A549 (cell line): ENCODE measurements around the gene CCDC154.

Source experiments
- CEBPB ChIP-seq, 2 experiments: fragments of >200 bp in 1 of 2; sonication (Bioruptor Twin) in 1 of 2; formaldehyde crosslinking in 1 of 2; IDR thresholded peaks; 2 replicates each; pipeline ENCODE4 v1.6.1; 2012 to 2016
- CHD2 ChIP-seq: fragments of 150-350 bp; IDR thresholded peaks from 2 replicates; pipeline ENCODE4 v1.6.1; 2014; ENCODE audit warnings: low read length; ENCODE audit not compliant: partially characterized antibody
- EP300 ChIP-seq, 2 experiments: fragments of >200 bp; sonication (Bioruptor Twin); formaldehyde crosslinking; IDR thresholded peaks; 2 replicates in 1 of 2; 3 replicates in 1 of 2; pipeline ENCODE4 v1.6.1; 2016 to 2017
- HOXA7 ChIP-seq: fragments of 250-450 bp; sonication (Bioruptor Pico); IDR thresholded peaks from 2 replicates; pipeline ENCODE4 v1.5.0; 2020; ENCODE audit warnings: mild to moderate bottlenecking, moderate library complexity
- MAX ChIP-seq: IDR thresholded peaks from 2 replicates; pipeline ENCODE4 v1.6.1; 2012
- MYC ChIP-seq: IDR thresholded peaks from 2 replicates; pipeline ENCODE4 v1.6.1; 2012; ENCODE audit warnings: mild to moderate bottlenecking, inconsistent platforms, low read length, improper control_type of control experiment, borderline replicate concordance
- NR3C1 ChIP-seq: fragments of >200 bp; sonication (Bioruptor Twin); formaldehyde crosslinking; IDR thresholded peaks from 3 replicates; pipeline ENCODE4 v1.6.1; 2017
- PHF8 ChIP-seq: fragments of 200-600 bp; sonication (generic); IDR thresholded peaks from 2 replicates; pipeline ENCODE4 v1.6.1; 2016; ENCODE audit warnings: low read depth, mild to moderate bottlenecking, antibody characterized with exemption, moderate library complexity, borderline replicate concordance
- POLR2A ChIP-seq: IDR thresholded peaks from 2 replicates; pipeline ENCODE4 v1.6.1; 2012; ENCODE audit warnings: mild to moderate bottlenecking, low read length
- SMC3 ChIP-seq: fragments of >200 bp; sonication (Bioruptor Twin); formaldehyde crosslinking; IDR thresholded peaks from 3 replicates; pipeline ENCODE4 v1.6.1; 2018; ENCODE audit warnings: inconsistent platforms
- USF2 ChIP-seq: fragments of 450-650 bp; IDR thresholded peaks from 2 replicates; pipeline ENCODE4 v1.6.1; 2014; ENCODE audit warnings: antibody characterized with exemption
- TF ChIP-seq, protein P1 (sequence below): fragments of >200 bp; sonication (Bioruptor Twin); formaldehyde crosslinking; IDR thresholded peaks from 3 replicates; pipeline ENCODE4 v1.5.1; 2016
- TF ChIP-seq, protein P2 (sequence below): fragments of 150-350 bp; IDR thresholded peaks from 2 replicates; pipeline ENCODE4 v1.6.1; 2014; ENCODE audit warnings: low read depth, mild to moderate bottlenecking, low read length
- TF ChIP-seq, protein P3 (sequence below): fragments of 200-600 bp; sonication (generic); IDR thresholded peaks from 2 replicates; pipeline ENCODE4 v1.6.1; 2016; ENCODE audit warnings: antibody characterized with exemption, mild to moderate bottlenecking, moderate library complexity

GRCh38 chr16:1433756-1434155 is 10.6 kb downstream of the CCDC154 start:
- TF ChIP-seq, protein P1, sequence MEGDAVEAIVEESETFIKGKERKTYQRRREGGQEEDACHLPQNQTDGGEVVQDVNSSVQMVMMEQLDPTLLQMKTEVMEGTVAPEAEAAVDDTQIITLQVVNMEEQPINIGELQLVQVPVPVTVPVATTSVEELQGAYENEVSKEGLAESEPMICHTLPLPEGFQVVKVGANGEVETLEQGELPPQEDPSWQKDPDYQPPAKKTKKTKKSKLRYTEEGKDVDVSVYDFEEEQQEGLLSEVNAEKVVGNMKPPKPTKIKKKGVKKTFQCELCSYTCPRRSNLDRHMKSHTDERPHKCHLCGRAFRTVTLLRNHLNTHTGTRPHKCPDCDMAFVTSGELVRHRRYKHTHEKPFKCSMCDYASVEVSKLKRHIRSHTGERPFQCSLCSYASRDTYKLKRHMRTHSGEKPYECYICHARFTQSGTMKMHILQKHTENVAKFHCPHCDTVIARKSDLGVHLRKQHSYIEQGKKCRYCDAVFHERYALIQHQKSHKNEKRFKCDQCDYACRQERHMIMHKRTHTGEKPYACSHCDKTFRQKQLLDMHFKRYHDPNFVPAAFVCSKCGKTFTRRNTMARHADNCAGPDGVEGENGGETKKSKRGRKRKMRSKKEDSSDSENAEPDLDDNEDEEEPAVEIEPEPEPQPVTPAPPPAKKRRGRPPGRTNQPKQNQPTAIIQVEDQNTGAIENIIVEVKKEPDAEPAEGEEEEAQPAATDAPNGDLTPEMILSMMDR, result no peak
- no peak for TF ChIP-seq MYC
- TF ChIP-seq, protein P2, sequence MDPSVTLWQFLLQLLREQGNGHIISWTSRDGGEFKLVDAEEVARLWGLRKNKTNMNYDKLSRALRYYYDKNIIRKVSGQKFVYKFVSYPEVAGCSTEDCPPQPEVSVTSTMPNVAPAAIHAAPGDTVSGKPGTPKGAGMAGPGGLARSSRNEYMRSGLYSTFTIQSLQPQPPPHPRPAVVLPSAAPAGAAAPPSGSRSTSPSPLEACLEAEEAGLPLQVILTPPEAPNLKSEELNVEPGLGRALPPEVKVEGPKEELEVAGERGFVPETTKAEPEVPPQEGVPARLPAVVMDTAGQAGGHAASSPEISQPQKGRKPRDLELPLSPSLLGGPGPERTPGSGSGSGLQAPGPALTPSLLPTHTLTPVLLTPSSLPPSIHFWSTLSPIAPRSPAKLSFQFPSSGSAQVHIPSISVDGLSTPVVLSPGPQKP, result no peak
- TF ChIP-seq EP300 (IDR thresholded peaks at IDR 0.05), result no peak
- no peak for TF ChIP-seq POLR2A
- no peak for TF ChIP-seq PHF8
- TF ChIP-seq, protein P3, sequence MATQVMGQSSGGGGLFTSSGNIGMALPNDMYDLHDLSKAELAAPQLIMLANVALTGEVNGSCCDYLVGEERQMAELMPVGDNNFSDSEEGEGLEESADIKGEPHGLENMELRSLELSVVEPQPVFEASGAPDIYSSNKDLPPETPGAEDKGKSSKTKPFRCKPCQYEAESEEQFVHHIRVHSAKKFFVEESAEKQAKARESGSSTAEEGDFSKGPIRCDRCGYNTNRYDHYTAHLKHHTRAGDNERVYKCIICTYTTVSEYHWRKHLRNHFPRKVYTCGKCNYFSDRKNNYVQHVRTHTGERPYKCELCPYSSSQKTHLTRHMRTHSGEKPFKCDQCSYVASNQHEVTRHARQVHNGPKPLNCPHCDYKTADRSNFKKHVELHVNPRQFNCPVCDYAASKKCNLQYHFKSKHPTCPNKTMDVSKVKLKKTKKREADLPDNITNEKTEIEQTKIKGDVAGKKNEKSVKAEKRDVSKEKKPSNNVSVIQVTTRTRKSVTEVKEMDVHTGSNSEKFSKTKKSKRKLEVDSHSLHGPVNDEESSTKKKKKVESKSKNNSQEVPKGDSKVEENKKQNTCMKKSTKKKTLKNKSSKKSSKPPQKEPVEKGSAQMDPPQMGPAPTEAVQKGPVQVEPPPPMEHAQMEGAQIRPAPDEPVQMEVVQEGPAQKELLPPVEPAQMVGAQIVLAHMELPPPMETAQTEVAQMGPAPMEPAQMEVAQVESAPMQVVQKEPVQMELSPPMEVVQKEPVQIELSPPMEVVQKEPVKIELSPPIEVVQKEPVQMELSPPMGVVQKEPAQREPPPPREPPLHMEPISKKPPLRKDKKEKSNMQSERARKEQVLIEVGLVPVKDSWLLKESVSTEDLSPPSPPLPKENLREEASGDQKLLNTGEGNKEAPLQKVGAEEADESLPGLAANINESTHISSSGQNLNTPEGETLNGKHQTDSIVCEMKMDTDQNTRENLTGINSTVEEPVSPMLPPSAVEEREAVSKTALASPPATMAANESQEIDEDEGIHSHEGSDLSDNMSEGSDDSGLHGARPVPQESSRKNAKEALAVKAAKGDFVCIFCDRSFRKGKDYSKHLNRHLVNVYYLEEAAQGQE, result no peak
- TF ChIP-seq MAX, result no peak
- TF ChIP-seq SMC3, result no peak
- TF ChIP-seq CEBPB (IDR thresholded peaks at IDR 0.05), result no peak
- no peak for TF ChIP-seq NR3C1
- no peak for TF ChIP-seq HOXA7 (CRISPR knock-in tag)
- TF ChIP-seq CHD2, result no peak
- no peak for TF ChIP-seq USF2
